HG03060 (cell line): ENCODE data around the gene EFNA5.

Experiments used
- ATAC-seq: cut with Tn5 transposase; IDR thresholded peaks from one replicate; pipeline ENCODE4 v1.9.1; 2021; ENCODE audit warnings: low read depth, moderate number of reproducible peaks; ENCODE audit not compliant: unreplicated experiment

EFNA5 gene

GRCh38 chr5:107607196-107607595 lies 63.5 kb downstream of the EFNA5 start:
- ATAC-seq = no peak

- ATAC-seq = no peak
These were observed 65.1 kb downstream of the EFNA5 start for GRCh38 chr5:107605596-107606125.

- ATAC-seq = no peak
These were observed 65.7 kb downstream of the EFNA5 start for GRCh38 chr5:107604990-107605389.

- no peak for ATAC-seq
These were observed 66.4 kb downstream of the EFNA5 start for GRCh38 chr5:107604146-107604910.

GRCh38 chr5:107603349-107603748 lies 67.4 kb downstream of the EFNA5 start:
- ATAC-seq = no peak

GRCh38 chr5:107602896-107603295 lies 67.8 kb downstream of the EFNA5 start:
- no peak for ATAC-seq

GRCh38 chr5:107601076-107601475 lies 69.7 kb downstream of the EFNA5 start:
- no peak for ATAC-seq

- no peak for ATAC-seq
These were observed 71.8 kb downstream of the EFNA5 start for GRCh38 chr5:107598958-107599357.

GRCh38 chr5:107597803-107598202 lies 72.9 kb downstream of the EFNA5 start:
- no peak for ATAC-seq

- ATAC-seq = no peak
These were observed 73.5 kb downstream of the EFNA5 start for GRCh38 chr5:107597247-107597646.

GRCh38 chr5:107594253-107595045 lies 76.3 kb downstream of the EFNA5 start:
- ATAC-seq = no peak

GRCh38 chr5:107593009-107593408 lies 77.7 kb downstream of the EFNA5 start:
- ATAC-seq = no peak

GRCh38 chr5:107592515-107592914 lies 78.2 kb downstream of the EFNA5 start:
- no peak for ATAC-seq

- no peak for ATAC-seq
These were observed 80.1 kb downstream of the EFNA5 start for GRCh38 chr5:107590686-107591085.

- no peak for ATAC-seq
These were observed 81.1 kb downstream of the EFNA5 start for GRCh38 chr5:107589520-107590193.

- ATAC-seq = no peak
These were observed 88.1 kb downstream of the EFNA5 start for GRCh38 chr5:107582625-107583024.

GRCh38 chr5:107580889-107581820 lies 89.6 kb downstream of the EFNA5 start:
- no peak for ATAC-seq

GRCh38 chr5:107578051-107578635 lies 92.6 kb downstream of the EFNA5 start:
- no peak for ATAC-seq

GRCh38 chr5:107577394-107577950 lies 93.3 kb downstream of the EFNA5 start:
- no peak for ATAC-seq
